ENCODE results near the gene TF.

- TF ChIP-seq TARDBP (IDR thresholded peaks at IDR 0.05) (no peak), ZNF384 (IDR thresholded peaks at IDR 0.05) (no peak), SP1 (IDR thresholded peaks at IDR 0.05) (no peak), SUZ12 (IDR thresholded peaks at IDR 0.05) (no peak), CTBP1 (IDR thresholded peaks at IDR 0.05; ENCODE audit: borderline replicate concordance) (no peak), FOXK2 (IDR thresholded peaks at IDR 0.05) (no peak), FOXA1 (IDR thresholded peaks at IDR 0.05) (no peak), ELF4 (IDR thresholded peaks at IDR 0.05) (no peak), L3MBTL2 (conservative IDR thresholded peaks at IDR 0.05) (no peak)
Observed at GRCh38 chr3:133769536-133769935, 23.3 kb downstream of the TF start.

Measured in HEK293T (cell line).